GM12878 (cell line): ENCODE results near the gene WHAMM. TPM values are rescaled to one million over a fixed set of nuclear protein-coding genes. Genes with fewer than 3 reads are reported as not detected.

ENCODE experiments used
- ATF3 ChIP-seq: IDR thresholded peaks from 2 replicates; pipeline ENCODE4 v1.6.1; 2011; ENCODE audit warnings: low read depth, mild to moderate bottlenecking, low read length, moderate library complexity, borderline replicate concordance; ENCODE audit errors: extremely low read depth
- ATF7 ChIP-seq: fragments of 450-650 bp; IDR thresholded peaks from 2 replicates; pipeline ENCODE4 v1.6.1; 2016; ENCODE audit warnings: low read depth, mild to moderate bottlenecking
- BCL11A ChIP-seq: IDR thresholded peaks from 2 replicates; pipeline ENCODE4 v1.6.1; 2011; ENCODE audit warnings: low read depth, low read length
- BHLHE40 ChIP-seq, 2 experiments: fragments of 450-650 bp in 1 of 2; IDR thresholded peaks; 2 replicates each; pipeline ENCODE4 v1.6.1; 2011 to 2017; ENCODE audit warnings: low read depth in 2 of 2, borderline replicate concordance in 1 of 2, improper control_type of control experiment in 1 of 2, low read length in 1 of 2, mild to moderate bottlenecking in 1 of 2
- CBX3 ChIP-seq: fragments of 200-600 bp; sonication (generic); IDR thresholded peaks from 2 replicates; pipeline ENCODE4 v1.6.1; 2016; ENCODE audit warnings: low read depth, borderline replicate concordance
- CTCF ChIP-seq, 3 experiments: IDR thresholded peaks in 2 of 3; conservative IDR thresholded peaks in 1 of 3; 2 replicates each; pipeline ENCODE4 v1.5.1; 2011; ENCODE audit warnings: low read depth in 3 of 3, low read length in 3 of 3, mild to moderate bottlenecking in 3 of 3, control low read depth in 2 of 3, moderate library complexity in 2 of 3, inconsistent platforms in 1 of 3, mixed read lengths in 1 of 3; ENCODE audit not compliant: control insufficient read depth in 2 of 3, insufficient read depth in 1 of 3; ENCODE audit errors: extremely low read depth in 1 of 3
- E2F4 ChIP-seq: IDR thresholded peaks from 2 replicates; pipeline ENCODE4 v1.6.1; 2012; ENCODE audit warnings: low read depth, low read length, improper control_type of control experiment
- E2F8 ChIP-seq: fragments of 450-650 bp; IDR thresholded peaks from 2 replicates; pipeline ENCODE4 v1.6.1; 2018; ENCODE audit warnings: mild to moderate bottlenecking, low read depth, moderate library complexity; ENCODE audit not compliant: partially characterized antibody
- ELK1 ChIP-seq: IDR thresholded peaks from 2 replicates; pipeline ENCODE4 v1.6.1; 2012; ENCODE audit warnings: low read depth, low read length, improper control_type of control experiment
- HCFC1 ChIP-seq: fragments of 150-350 bp; IDR thresholded peaks from 2 replicates; pipeline ENCODE4 v1.6.1; 2014; ENCODE audit warnings: low read length
- IKZF1 ChIP-seq: fragments of 450-650 bp; conservative IDR thresholded peaks from 2 replicates; pipeline ENCODE4 v1.6.1; 2017; ENCODE audit warnings: antibody characterized with exemption, mild to moderate bottlenecking
- KDM1A ChIP-seq: fragments of 200-600 bp; sonication (generic); IDR thresholded peaks from 2 replicates; pipeline ENCODE4 v1.6.1; 2016; ENCODE audit warnings: borderline replicate concordance
- KLF5 ChIP-seq: fragments of 450-650 bp; IDR thresholded peaks from 2 replicates; pipeline ENCODE4 v1.6.1; 2014; ENCODE audit warnings: mild to moderate bottlenecking; ENCODE audit not compliant: partially characterized antibody
- MEF2A ChIP-seq: IDR thresholded peaks from 2 replicates; pipeline ENCODE4 v1.6.1; 2011; ENCODE audit warnings: low read depth, mild to moderate bottlenecking, low read length, moderate library complexity; ENCODE audit not compliant: insufficient read depth
- NBN ChIP-seq: fragments of 450-650 bp; IDR thresholded peaks from 2 replicates; pipeline ENCODE4 v1.6.1; 2016
- NR2F1 ChIP-seq: fragments of 450-650 bp; conservative IDR thresholded peaks from 2 replicates; pipeline ENCODE4 v1.6.1; 2017; ENCODE audit warnings: mild to moderate bottlenecking
- RAD51 ChIP-seq: fragments of 450-650 bp; IDR thresholded peaks from 2 replicates; pipeline ENCODE4 v1.6.1; 2016; ENCODE audit warnings: moderate library complexity, mild to moderate bottlenecking, inconsistent platforms
- TARDBP ChIP-seq: IDR thresholded peaks from 2 replicates; pipeline ENCODE4 v1.6.1; 2016; ENCODE audit warnings: borderline replicate concordance
- ZBTB4 ChIP-seq: fragments of 450-650 bp; formaldehyde crosslinking; IDR thresholded peaks from 2 replicates; pipeline ENCODE4 v1.4.0; 2022; ENCODE audit warnings: mild to moderate bottlenecking, moderate library complexity
- ZNF24 ChIP-seq: fragments of 450-650 bp; IDR thresholded peaks from 2 replicates; pipeline ENCODE4 v1.6.1; 2017; ENCODE audit warnings: antibody characterized with exemption, mild to moderate bottlenecking
- ZNF384 ChIP-seq: IDR thresholded peaks from 2 replicates; pipeline ENCODE4 v1.6.1; 2012; ENCODE audit warnings: low read depth, mild to moderate bottlenecking, low read length, improper control_type of control experiment, borderline replicate concordance
- polyA plus RNA-seq, 11 experiments: library from polyadenylated mRNA; depleted of rRNA in 4 of 11; unstranded in 6 of 11; stranded (reverse) in 5 of 11; fragments of >200 nt; fragmentation: Nextera tagmentation in 4 of 11; fragmentation: Illumina TruSeq in 1 of 11; extraction: Ambion mirVana in 4 of 11; extraction: Trizol in 1 of 11; gene quantifications; 1 replicate in 1 of 11; 2 replicates in 10 of 11; pipeline versions ENCODE4 v1.2.1 to v1.2.3, GENCODE V29; 2011 to 2016; ENCODE audit warnings: inconsistent platforms in 2 of 11, missing spikeins in 2 of 11, low read depth in 1 of 11
- total RNA-seq, 4 experiments: library from RNA; depleted of rRNA in 3 of 4; stranded (reverse); fragments of >200 nt in 3 of 4; fragmentation: Illumina TruSeq in 1 of 4; extraction: Trizol in 1 of 4; gene quantifications; 2 replicates each; pipeline versions ENCODE4 v1.2.1 to v1.2.3, GENCODE V29; 2013 to 2021

Gene WHAMM
- total and polyA plus RNA-seq, 10 of the 15 experiments (the other 5 are each of a cell fraction or from before 2014, with no cell fraction given), result 0.87 to 6.7 (median 2.5) TPM

- TF ChIP-seq CTCF (IDR thresholded peaks at IDR 0.05 in 2 of 3, conservative IDR thresholded peaks at IDR 0.05 in 1 of 3; ENCODE audit: control insufficient read depth in 2 of 3, extremely low read depth in 1 of 3, insufficient read depth in 1 of 3, low read depth in 3 of 3, low read length in 3 of 3) (0 out of 6 replicates have a peak, but pooled peaks of 2 of the 3 experiments have one; percentile 7 to 12), E2F8 (no peak), CBX3 (no peak), E2F4 (no peak), NR2F1 (peak; percentile 88), MEF2A (peak; percentile 96), RAD51 (peak; percentile 92), ATF7 (peak; percentile 80), KDM1A (no peak), BCL11A (peak; percentile 84), ZNF384 (peak; percentile 82), ZBTB4 (CRISPR knock-in tag) (no peak), NBN (peak; percentile 69), ELK1 (no peak), ZNF24 (no peak), BHLHE40 (IDR thresholded peaks at IDR 0.05; ENCODE audit: borderline replicate concordance in 1 of 2, low read depth in 2 of 2, low read length in 1 of 2) (peak; percentile 84 to 90), TARDBP (no peak), IKZF1 (peak; percentile 72), KLF5 (no peak), HCFC1 (no peak), ATF3 (peak; percentile 37; the same call in 1 of the 2 replicates)
Measured at GRCh38 chr15:82805994-82806406, 3.4 kb upstream of the WHAMM start, which contains the start of gene FSD2 (continued).
